Astrocyte of the cerebellum (primary cell): Measurements from ENCODE around the gene CENPT.

Source experiments
- DNase-seq: peaks from one replicate; pipeline ENCODE4 v3.0.0-alpha.2; 2011; ENCODE audit warnings: low read depth
- H3K4me3 ChIP-seq: 2 replicates; pipeline ENCODE4 v1.5.1; 2011; ENCODE audit warnings: mild to moderate bottlenecking, low read depth, low read length, moderate library complexity
- in situ Hi-C: cut with HindIII; loops from 2 replicates; pipeline ENCODE4 v1.10.0; 2017; ENCODE audit warnings: low sequenced_read_pairs
- TF ChIP-seq, protein P1 (sequence below): IDR thresholded peaks from 2 replicates; pipeline ENCODE4 v1.5.1; 2012; ENCODE audit warnings: low read length, low read depth, moderate library complexity, mild to moderate bottlenecking; ENCODE audit errors: missing control alignments

Gene CENPT

DNA sequence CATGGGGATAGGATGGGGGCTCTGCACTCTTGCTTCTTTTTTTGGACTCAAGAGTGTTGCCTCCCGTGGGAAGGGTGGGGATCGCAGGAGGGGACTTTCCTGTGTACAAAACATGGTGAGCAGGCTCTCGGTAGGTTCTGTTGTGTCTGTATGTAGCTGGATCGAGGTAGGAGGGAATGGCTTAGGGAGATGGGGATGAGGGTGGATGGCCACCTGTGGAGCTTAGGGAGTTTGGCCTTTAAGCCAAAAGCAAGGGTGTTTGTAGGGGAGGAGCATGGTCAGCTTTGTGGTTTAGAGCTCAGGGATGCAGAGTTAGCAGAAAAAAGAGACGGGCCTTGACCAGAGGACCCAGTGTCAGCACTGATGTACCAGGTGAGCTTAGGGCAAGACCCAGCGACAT is 14.4 kb upstream of the CENPT start:
- no peak overlapping the region for H3K4me3 ChIP-seq
- TF ChIP-seq, protein P1, sequence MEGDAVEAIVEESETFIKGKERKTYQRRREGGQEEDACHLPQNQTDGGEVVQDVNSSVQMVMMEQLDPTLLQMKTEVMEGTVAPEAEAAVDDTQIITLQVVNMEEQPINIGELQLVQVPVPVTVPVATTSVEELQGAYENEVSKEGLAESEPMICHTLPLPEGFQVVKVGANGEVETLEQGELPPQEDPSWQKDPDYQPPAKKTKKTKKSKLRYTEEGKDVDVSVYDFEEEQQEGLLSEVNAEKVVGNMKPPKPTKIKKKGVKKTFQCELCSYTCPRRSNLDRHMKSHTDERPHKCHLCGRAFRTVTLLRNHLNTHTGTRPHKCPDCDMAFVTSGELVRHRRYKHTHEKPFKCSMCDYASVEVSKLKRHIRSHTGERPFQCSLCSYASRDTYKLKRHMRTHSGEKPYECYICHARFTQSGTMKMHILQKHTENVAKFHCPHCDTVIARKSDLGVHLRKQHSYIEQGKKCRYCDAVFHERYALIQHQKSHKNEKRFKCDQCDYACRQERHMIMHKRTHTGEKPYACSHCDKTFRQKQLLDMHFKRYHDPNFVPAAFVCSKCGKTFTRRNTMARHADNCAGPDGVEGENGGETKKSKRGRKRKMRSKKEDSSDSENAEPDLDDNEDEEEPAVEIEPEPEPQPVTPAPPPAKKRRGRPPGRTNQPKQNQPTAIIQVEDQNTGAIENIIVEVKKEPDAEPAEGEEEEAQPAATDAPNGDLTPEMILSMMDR, result no peak
- in situ Hi-C loops, result loop anchor here (5.0 kb wide), 1 partner anchor 40 kb away; no protein-coding TSS in a partner anchor
- DNase-seq, result no peak

DNA sequence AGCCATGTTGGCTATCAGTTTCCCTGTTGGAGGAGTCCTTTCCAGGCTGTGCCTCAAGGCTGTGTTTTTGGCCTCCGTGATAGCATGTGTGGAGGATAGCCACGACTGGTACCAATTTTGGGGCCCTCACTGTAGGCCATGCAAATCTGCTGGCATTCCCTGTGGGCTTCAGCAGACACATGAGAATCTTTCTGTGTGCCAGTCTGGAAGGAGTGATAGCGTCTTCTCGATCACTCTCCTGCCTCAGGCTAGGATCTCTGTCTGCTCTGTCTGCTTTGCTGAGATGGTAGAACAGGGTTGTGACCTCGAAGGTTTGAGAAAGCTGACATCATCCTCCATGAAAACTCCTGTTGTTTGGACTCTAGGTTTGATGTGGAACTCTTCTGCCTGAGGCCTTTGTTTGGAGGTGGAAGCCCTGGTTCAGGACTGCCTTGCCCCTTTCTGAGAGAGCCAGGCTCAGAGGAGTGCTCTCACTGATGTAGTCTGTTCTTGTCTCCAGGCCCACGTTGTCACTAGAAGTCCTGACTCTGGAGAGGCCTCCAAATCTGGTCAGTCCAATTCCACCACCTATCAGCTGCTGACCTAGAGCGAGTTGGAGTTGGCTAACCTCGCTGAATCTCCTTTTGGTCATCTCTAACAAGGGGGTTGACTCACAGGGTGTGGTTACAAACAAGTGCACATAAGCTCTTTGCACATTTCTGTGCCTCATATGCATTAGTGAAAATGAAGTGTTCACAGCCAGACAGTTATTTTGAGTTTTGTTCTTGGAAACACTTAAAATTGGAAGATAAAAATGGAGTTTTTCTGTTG is 13.3 kb upstream of the CENPT start:
- TF ChIP-seq, protein P1, result no peak
- no peak for DNase-seq
- no peak overlapping the region for H3K4me3 ChIP-seq
- in situ Hi-C loops, result loop anchor here (5.0 kb wide), 1 partner anchor 38 kb away; no protein-coding TSS in a partner anchor

DNA sequence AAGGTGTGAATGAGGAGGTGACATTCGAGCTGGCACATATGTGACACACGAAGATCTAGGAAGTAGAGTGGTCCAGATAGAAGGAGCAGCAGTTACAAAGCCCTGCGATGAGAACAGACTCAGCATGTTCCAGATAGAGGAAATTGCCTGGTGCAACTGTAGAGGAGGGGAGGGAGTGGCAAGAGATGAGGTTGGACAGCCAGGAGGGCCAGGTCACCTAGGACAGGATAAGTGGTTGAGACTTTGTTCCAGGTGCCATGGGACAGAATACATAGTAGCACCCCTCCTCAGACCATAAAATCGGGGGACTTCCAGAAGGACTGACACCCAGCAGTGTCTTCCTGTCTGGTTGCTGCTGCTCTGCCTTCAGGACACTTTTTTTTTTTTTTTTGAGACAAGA is 11.0 kb upstream of the CENPT start:
- in situ Hi-C loops, result no loop called here
- DNase-seq, result no peak
- no peak overlapping the region for H3K4me3 ChIP-seq
- TF ChIP-seq, protein P1, result no peak

DNA sequence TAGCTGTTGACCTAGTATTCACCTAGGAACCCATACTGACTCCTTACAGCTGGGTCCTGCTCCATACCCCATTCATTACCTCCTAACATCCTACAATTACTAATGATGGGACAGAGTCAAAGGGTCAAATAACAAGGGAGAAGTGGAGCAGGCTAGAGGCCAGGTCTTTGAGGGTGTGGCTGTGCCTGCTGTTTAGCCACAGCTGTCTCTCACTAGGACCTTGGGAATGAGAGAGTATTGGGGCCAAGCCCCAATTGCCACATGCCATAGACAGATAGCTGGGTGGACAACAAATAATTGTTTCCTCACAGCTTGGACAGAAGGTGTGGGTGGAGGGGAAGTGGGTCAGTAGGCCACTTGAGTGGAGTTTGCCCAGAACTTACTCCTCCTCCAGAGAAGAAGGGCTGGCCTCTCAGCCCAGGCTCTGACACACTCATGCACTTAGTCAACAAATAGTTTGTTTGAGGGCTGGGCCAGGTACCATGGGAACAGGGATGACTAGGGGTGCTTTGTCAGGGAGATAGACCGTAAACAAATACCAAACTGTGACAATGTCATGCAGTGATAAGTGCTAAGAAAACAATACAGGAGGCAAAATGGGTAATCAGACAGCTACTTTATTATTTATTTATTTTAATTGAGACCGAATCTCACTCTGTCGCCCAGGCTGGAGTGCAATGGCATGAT is 10.2 kb upstream of the CENPT start:
- H3K4me3 ChIP-seq, result no peak overlapping the region
- DNase-seq, result peak; percentile 65
- TF ChIP-seq, protein P1, result no peak
- in situ Hi-C loops, result no loop called here

DNA sequence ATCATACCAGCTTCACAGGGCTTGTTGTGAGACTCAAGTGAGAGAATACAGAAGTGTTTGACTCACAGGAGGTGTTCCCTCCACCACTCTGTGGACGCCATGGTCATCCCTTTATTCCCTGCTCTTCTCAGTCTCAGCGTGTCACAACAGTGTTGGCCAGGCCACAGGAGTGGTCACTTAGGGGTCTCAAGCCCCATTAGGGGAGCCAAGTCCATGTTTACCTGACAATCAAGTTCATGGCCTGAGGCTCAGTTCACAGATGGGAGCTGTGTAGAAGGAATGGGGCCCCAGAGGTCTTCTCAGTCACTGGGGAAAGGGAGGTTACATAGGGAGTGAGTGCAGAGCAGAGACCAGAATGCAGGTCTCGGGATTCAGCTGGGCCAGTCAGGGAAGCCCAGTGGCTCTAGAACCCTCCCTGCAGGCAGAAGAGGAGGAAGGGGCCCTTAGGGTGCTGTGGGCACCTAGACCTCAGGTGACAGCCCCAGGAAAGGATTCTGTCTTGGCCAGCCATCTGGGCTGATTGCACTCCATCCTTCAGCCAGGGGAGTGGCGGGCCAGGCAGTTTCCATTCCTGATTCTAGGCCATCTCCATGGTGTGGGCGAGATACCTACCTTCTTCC is 9.5 kb upstream of the CENPT start:
- no peak overlapping the region for H3K4me3 ChIP-seq
- in situ Hi-C loops, result no loop called here
- TF ChIP-seq, protein P1, result no peak

DNA sequence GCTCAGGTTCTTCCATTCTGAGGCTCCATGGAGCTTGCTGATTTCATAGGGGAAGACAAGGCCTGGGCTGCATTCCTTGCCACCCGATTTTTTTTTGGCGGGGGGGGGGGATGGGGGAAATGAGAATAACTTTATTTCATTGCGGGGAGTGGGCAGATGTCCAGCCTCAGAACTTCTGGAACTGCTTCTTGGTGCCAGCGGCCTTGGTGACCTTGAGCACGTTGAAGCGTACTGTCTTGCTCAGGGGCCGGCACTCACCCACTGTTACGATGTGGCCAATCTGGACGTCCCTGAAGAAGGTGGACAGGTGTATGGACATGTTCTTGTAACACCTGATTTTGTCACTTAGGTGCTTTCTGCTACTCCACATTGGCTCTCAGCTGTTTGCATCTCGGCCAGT is 8.3 kb upstream of the CENPT start:
- in situ Hi-C loops, result no loop called here

More for the DNA sequence above, 9.5 kb upstream of the CENPT start:
- DNase-seq, result no peak

More for the DNA sequence above, 8.3 kb upstream of the CENPT start:
- TF ChIP-seq, protein P1, result no peak
- no peak for DNase-seq
- no peak overlapping the region for H3K4me3 ChIP-seq
